PC-3 (cell line): ENCODE results near the gene ADCY9. TPM values are rescaled to one million over a fixed set of nuclear protein-coding genes. Genes with fewer than 3 reads are reported as not detected.

Experiments
- ATAC-seq: fragments of 200-7000 bp; cut with Tn5 transposase; 2 replicates; pipeline ENCODE4 v1.9.1; 2020; ENCODE audit warnings: mild to moderate bottlenecking, moderate library complexity
- BruUV-seq: library from RNA; stranded (reverse); fragments of 400-500 nt; replicated peaks from 2 replicates; lab custom pipeline; 2021; lab: Mats Ljungman, UMichigan
- CTCF ChIA-PET: fragments of 300-600 bp; sonication (Branson Sonifier 250); formaldehyde crosslinking; loops from one replicate; lab custom pipeline; 2022; ENCODE audit warnings: antibody characterized with exemption; lab: Charles Lee
- POLR2A ChIA-PET: fragments of 300-600 bp; sonication (Branson Sonifier 250); formaldehyde crosslinking; loops from one replicate; lab custom pipeline; 2022; ENCODE audit warnings: antibody characterized with exemption; ENCODE audit not compliant: unreplicated experiment; lab: Charles Lee
- DNase-seq: peaks from one replicate; pipeline ENCODE4 v3.0.0-alpha.2; 2015
- H2AFZ ChIP-seq: fragments of 300-600 bp; sonication (generic); 2 replicates; pipeline ENCODE4 v1.6.0; 2016; ENCODE audit warnings: antibody characterized with exemption, low read length
- H3F3A ChIP-seq: fragments of 300-600 bp; sonication (generic); one replicate; pipeline ENCODE4 v1.6.0; 2017; ENCODE audit warnings: antibody characterized with exemption, low read length, control low read depth, mild to moderate bottlenecking; ENCODE audit not compliant: unreplicated experiment
- H3K27ac ChIP-seq: fragments of 300-600 bp; sonication (generic); 2 replicates; pipeline ENCODE4 v1.5.1; 2016; ENCODE audit warnings: mild to moderate bottlenecking, low read length
- H3K27me3 ChIP-seq: fragments of 300-600 bp; sonication (generic); 2 replicates; pipeline ENCODE4 v1.6.1; 2016; ENCODE audit warnings: low read length, mixed read lengths
- H3K36me3 ChIP-seq: fragments of 300-600 bp; sonication (generic); 2 replicates; pipeline ENCODE4 v1.6.1; 2016; ENCODE audit warnings: low read depth, mixed run types, low read length, mixed read lengths
- H3K4me1 ChIP-seq: fragments of 300-600 bp; sonication (generic); 2 replicates; pipeline ENCODE4 v1.5.1; 2016; ENCODE audit warnings: low read length; ENCODE audit not compliant: insufficient read depth
- H3K4me2 ChIP-seq: fragments of 300-600 bp; sonication (generic); 2 replicates; pipeline ENCODE4 v1.6.0; 2016; ENCODE audit warnings: low read length
- H3K4me3 ChIP-seq: fragments of 300-600 bp; sonication (generic); 2 replicates; pipeline ENCODE4 v1.5.1; 2016; ENCODE audit warnings: mild to moderate bottlenecking, low read length, mixed read lengths
- H3K79me2 ChIP-seq: fragments of 300-600 bp; sonication (generic); 2 replicates; pipeline ENCODE4 v1.6.1; 2017; ENCODE audit warnings: low read length, mixed read lengths
- H3K9ac ChIP-seq: fragments of 300-600 bp; sonication (generic); 2 replicates; pipeline ENCODE4 v1.6.0; 2016; ENCODE audit warnings: mild to moderate bottlenecking, low read length
- H3K9me2 ChIP-seq: fragments of 300-600 bp; sonication (generic); replicated peaks from 2 replicates; pipeline ENCODE4 v1.6.1; 2016; ENCODE audit warnings: mixed run types, low read length, mixed read lengths
- H3K9me3 ChIP-seq: fragments of 300-600 bp; sonication (generic); 2 replicates; pipeline ENCODE4 v1.6.1; 2016; ENCODE audit warnings: low read length, mixed read lengths
- H4K20me1 ChIP-seq: fragments of 300-600 bp; sonication (generic); 2 replicates; pipeline ENCODE4 v1.6.1; 2016; ENCODE audit warnings: low read length, mixed read lengths
- EZH2 ChIP-seq: fragments of 300-600 bp; sonication (generic); IDR thresholded peaks from one replicate; pipeline ENCODE4 v1.6.1; 2017; ENCODE audit warnings: antibody characterized with exemption, mild to moderate bottlenecking, low read length; ENCODE audit not compliant: unreplicated experiment
- EZH2phosphoT487 ChIP-seq: fragments of 300-600 bp; sonication (generic); IDR thresholded peaks from 2 replicates; pipeline ENCODE4 v1.6.1; 2018; ENCODE audit warnings: mild to moderate bottlenecking, antibody characterized with exemption, low read length, borderline replicate concordance
- intact Hi-C: fragments of 100-400 bp; cut with micrococcal nuclease; formaldehyde crosslinking; loops from 2 replicates; pipeline ENCODE4 v1.9.0; 2023
- total RNA-seq: library from RNA; depleted of rRNA; stranded (reverse); fragments of >200 nt; gene quantifications from 2 replicates; pipeline ENCODE4 v1.2.3, GENCODE V29; 2014
- TF ChIP-seq, protein P1 (sequence below): fragments of 300-600 bp; sonication (generic); conservative IDR thresholded peaks from 2 replicates; pipeline ENCODE4 v1.5.1; 2017; ENCODE audit warnings: antibody characterized with exemption, low read depth, mild to moderate bottlenecking, low read length

Gene ADCY9
- total RNA-seq, 1 experiment from 2014 or later, result 6.2 TPM

GRCh38 chr16:4067262-4068001 is 48.8 kb downstream of the ADCY9 start:
- ChIA-PET POLR2A (no interaction called here), CTCF (no interaction called here)
- ATAC-seq (no peak), DNase-seq (no peak)
- no peaks in the 10 kb centered on the region for H3K9me3 ChIP-seq
- H3K27me3 ChIP-seq, result no peaks in the 10 kb centered on the region
- TF ChIP-seq EZH2 (no peak), EZH2phosphoT487 (no peak)
- TF ChIP-seq, protein P1, sequence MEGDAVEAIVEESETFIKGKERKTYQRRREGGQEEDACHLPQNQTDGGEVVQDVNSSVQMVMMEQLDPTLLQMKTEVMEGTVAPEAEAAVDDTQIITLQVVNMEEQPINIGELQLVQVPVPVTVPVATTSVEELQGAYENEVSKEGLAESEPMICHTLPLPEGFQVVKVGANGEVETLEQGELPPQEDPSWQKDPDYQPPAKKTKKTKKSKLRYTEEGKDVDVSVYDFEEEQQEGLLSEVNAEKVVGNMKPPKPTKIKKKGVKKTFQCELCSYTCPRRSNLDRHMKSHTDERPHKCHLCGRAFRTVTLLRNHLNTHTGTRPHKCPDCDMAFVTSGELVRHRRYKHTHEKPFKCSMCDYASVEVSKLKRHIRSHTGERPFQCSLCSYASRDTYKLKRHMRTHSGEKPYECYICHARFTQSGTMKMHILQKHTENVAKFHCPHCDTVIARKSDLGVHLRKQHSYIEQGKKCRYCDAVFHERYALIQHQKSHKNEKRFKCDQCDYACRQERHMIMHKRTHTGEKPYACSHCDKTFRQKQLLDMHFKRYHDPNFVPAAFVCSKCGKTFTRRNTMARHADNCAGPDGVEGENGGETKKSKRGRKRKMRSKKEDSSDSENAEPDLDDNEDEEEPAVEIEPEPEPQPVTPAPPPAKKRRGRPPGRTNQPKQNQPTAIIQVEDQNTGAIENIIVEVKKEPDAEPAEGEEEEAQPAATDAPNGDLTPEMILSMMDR, result no peak
- no peaks in the 10 kb centered on the region for H3K79me2 ChIP-seq
- H3F3A ChIP-seq, result no peaks in the 10 kb centered on the region
- H3K36me3 ChIP-seq, result no peaks in the 10 kb centered on the region
- H3K4me1 ChIP-seq, result no peaks in the 10 kb centered on the region
- H3K9ac ChIP-seq, result no peak overlapping the region
- intact Hi-C loops, result no loop called here
- no peaks in the 10 kb centered on the region for H4K20me1 ChIP-seq
- H3K4me2 ChIP-seq, result no peak overlapping the region
- no peak overlapping the region for H2AFZ ChIP-seq
- no TSS peak for BruUV-seq
- no peak overlapping the region for H3K4me3 ChIP-seq
- no peak overlapping the region for H3K27ac ChIP-seq
- no peaks in the 10 kb centered on the region for H3K9me2 ChIP-seq

- Histone ChIP-seq H2AFZ (no peak overlapping the region), H3K4me2 (no peak overlapping the region), H4K20me1 (no peaks in the 10 kb centered on the region), H3K36me3 (no peaks in the 10 kb centered on the region; the same call in 1 of the 2 replicates), H3K9ac (no peak overlapping the region), H3K9me2 (no peaks in the 10 kb centered on the region), H3K79me2 (no peaks in the 10 kb centered on the region), H3F3A (no peaks in the 10 kb centered on the region), H3K27ac (no peak overlapping the region), H3K27me3 (no peaks in the 10 kb centered on the region), H3K4me3 (no peak overlapping the region), H3K4me1 (no peaks in the 10 kb centered on the region), H3K9me3 (no peaks in the 10 kb centered on the region)
- DNase-seq, result no peak
- intact Hi-C loops, result no loop called here
- no peak for ATAC-seq
- TF ChIP-seq EZH2 (no peak), EZH2phosphoT487 (no peak)
- TF ChIP-seq, protein P1, result no peak
- POLR2A ChIA-PET, result interaction anchor here (0.7 kb wide), 1 partner anchor 138 kb away, joined by 6 read pairs; no protein-coding TSS in a partner anchor
- CTCF ChIA-PET, result no interaction called here
- no TSS peak for BruUV-seq
Observed at GRCh38 chr16:4064950-4065352, 51.3 kb downstream of the ADCY9 start.

DNA sequence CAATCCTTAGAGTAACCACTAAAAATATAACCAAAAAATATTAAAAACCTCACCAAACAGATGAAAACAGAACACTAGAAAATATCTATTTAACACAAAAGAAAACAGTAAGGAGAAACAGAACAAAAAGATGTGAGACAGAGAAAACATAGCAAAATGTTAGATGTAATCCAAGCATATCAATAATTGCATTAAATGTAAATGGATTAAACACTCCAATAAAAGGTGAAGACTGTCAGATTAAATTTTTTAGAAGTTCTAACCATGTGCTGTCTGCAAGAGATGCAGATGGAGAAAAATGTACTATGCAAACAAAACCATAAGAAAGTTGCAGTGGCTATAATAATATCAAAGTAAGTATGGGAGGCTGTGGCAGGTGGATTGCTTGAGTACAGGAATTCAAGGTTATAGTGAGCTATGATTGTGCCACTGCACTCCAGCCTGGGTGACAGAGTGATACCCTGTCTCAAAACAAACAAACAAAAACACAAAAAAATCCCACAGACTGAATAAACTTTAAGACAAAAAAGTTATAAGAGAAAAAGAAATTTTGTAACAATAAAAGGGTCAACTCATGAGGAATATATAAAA is 53.9 kb downstream of the ADCY9 start:
- ATAC-seq (no peak), DNase-seq (no peak)
- H3K27ac ChIP-seq, result no peak overlapping the region
- no peaks in the 10 kb centered on the region for H3K9me3 ChIP-seq
- CTCF ChIA-PET, result no interaction called here
- intact Hi-C loops, result no loop called here
- no peaks in the 10 kb centered on the region for H3K9me2 ChIP-seq
- POLR2A ChIA-PET, result no interaction called here
- H4K20me1 ChIP-seq, result no peaks in the 10 kb centered on the region
- no peak overlapping the region for H3K9ac ChIP-seq
- no peaks in the 10 kb centered on the region; the same call in 1 of the 2 replicates for H3K36me3 ChIP-seq
- BruUV-seq, result no TSS peak
- H3K4me1 ChIP-seq, result no peaks in the 10 kb centered on the region
- H3K4me3 ChIP-seq, result no peak overlapping the region
- no peaks in the 10 kb centered on the region for H3F3A ChIP-seq
- H3K27me3 ChIP-seq, result no peaks in the 10 kb centered on the region
- no peak overlapping the region for H2AFZ ChIP-seq
- TF ChIP-seq EZH2, result no peak
- TF ChIP-seq EZH2phosphoT487, result no peak
- TF ChIP-seq, protein P1, result no peak
- H3K79me2 ChIP-seq, result no peaks in the 10 kb centered on the region
- no peak overlapping the region for H3K4me2 ChIP-seq
